GM19043 (cell line): ENCODE measurements around the gene CAPG.
A peak's percentile ranks its signal among the peaks of the same experiment; 100 is the strongest.
"Not testable (repeated sequence)": the region's sequence is repeated elsewhere in the genome, so short reads cannot be mapped to it uniquely, and the experiment has no call there.

Experiments used
- ATAC-seq: cut with Tn5 transposase; IDR thresholded peaks from one replicate; pipeline ENCODE4 v1.9.1; 2021; ENCODE audit warnings: low read depth; ENCODE audit not compliant: unreplicated experiment

Gene CAPG

DNA sequence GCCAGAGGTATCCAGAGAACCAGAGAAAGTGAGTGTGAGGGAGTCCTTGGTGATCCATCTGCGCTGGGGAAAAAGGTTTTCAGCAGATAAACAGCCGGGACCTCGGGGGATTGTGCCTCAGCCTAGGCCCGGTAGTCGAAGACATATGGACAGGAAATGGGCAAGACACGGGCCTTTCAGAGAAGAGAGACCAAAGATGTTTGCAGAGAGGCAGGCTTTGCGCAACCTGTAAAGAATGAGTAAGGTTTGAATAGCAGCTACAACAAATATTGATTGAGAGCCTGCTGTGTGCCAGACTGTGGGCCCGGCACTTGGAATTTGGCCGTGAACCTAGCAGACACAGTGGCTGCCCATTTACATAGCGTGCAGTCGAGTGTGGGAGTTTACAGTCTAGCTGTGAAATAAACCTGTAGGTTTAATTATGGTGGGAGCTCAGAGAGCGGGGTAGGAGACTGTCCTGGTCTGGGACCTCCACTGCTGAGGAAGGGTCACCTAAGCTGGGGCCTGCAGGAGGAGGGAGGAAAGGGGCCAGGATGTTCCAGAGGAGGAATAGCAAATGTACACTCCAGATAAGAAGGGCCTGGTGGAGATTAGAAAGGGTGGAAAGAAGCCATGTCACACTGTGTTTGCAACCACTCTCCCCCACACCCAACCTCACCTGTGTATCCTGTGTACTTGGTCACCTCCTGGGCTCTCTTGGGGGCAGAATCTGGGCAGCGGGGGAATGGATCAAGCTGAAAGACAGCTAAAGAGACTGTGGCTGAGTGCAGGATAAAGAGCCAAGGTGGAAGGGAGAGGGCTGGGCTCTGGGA, 11.3 kb upstream of the CAPG start:
- no peak for ATAC-seq

DNA sequence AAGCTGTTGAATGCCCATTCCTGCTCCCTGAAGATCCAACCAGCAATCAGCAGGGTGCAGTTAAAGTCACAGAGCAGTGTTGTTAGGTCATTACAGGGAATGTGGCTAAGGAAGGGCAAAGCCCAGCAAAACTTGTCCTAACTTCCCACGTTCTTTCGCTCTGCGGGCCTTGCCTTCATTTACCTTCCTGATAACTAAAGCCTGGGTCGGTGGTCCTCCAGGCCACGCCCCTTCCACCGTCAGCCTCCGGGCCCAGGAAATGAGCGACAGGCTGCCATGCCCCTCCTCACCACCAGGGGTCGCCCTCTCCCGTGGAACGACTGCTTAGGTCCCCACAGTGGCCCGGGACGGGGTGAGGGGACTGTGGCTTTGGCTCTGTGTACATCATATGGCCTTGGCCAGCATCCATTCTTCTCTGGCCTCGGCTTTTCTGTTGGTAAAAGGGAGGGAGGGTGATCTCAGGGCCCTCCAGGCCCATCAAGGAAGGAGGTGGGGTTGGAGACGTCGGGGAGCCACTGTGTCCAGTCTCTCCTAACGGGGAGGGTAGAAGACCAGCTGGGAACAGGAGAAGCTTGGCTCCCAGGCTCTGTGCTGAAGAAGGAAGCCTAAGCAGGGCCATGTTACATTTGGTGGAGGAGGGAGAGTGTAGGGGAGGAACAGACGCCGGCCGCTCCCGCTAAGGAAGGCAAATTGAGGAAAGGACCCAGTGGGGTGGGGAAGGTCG, 10.5 kb upstream of the CAPG start:
- ATAC-seq, result no peak

DNA sequence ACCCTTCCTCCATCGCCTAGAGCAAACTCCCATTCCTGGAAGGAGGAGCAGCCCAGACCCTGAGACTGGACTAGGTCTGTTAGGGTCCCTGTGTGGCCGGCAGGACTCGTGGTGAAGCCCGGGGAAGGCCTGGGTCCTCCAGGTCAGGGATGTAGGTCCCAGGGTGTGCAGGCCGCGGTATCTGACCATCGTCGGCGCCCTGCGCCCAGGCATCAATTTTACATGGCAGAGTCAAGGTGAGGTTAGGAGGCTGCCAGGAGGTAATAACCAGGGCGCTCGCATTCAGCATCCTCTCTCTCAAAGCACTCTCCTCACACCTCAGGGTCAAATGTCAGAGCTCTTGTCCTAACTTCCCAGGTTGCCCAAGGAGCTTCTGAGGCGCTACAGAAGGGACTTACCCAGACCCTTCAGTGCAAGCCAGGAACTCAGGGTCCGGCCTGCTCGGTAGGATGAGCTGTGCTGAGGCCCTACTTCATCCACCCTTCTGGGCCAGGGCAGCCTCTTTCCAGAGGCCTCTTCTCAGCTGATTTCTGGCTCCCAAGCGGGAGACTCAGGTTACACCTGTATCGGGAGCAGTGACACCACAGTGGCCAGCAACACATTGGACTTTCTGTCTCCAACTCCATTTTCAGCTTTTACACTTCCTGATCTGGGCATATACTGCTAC, 9.0 kb upstream of the CAPG start:
- no peak for ATAC-seq

DNA sequence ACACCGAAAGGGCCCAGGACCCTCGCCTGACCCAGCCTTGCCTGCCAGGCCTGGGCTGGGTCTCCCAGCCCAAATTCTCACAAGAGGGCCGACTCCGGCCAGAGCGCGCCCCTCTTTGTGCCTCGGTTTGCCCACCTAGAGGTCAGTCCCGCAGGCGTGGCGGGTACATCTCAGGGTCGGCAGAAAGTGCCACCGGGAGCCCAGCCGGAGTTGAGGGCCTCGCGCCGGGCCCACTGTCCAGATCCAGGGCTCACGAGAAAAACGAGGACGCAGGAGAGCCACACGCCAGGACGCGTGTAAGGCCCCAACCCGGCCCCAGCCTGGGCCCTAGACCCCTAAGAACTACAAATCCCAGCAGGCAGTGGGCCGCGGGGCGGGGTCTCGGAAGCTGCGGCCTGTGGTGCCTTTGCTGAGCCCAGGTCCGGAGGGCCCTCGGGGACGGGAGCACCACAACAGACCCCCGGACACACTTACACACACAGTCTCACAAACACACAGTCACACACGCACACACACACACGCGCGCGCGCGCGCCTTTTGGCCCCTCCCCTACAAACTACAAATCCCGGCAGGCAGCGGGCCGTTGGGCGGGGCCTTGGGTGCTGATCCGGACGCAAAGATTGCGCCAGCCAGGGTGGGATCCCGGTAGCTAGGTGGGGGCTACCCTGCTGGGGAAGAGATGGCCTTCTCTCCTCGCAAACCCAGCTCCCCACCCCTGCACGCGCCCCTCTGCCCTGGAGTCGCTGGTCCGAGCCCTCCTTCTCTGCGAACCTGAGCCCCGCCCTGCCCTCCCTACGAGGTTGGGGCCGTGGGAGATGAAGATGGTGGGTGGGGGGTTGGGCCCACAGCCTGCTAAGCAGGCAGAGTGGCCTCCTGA, 8.2 kb upstream of the CAPG start, which contains the start of gene SH2D6:
SH2D6 (plus strand) TSS at position 583 of the 877 bp plus-strand sequence. CDS start 10,752 bp downstream, outside the sequence.
- peak; percentile 78 for ATAC-seq

DNA sequence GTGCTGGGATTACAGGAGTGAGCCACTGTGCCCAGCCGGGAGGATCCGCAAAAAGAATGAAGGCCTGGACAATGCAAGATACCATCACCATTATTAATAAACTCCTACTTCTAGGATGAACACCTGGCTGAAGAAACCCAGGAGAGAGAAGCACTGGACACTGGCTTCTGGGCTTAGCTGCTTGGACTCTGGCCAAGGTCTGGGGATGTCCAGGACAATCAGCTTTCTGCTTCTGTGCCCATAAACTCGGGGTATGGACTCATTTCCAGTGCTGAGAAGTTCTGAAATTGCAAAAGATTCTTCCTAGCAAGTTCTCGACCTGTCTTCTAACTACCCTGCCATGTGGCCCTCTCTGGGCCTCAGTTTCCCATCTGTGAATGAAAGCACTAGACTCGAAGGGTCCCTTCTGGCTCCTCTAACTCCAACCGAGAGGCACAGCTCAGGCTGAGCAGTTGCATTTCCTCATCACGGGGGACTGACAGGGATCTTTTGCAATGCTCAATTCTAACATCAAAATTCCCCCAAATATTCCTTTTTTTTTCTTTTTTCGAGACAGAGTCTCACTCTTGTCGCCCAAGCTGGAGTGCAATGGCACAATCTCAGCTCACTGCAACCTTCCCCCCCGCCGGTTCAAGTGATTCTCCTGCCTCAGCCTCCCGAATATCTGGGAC, 5.9 kb upstream of the CAPG start:
- ATAC-seq, result no peak

DNA sequence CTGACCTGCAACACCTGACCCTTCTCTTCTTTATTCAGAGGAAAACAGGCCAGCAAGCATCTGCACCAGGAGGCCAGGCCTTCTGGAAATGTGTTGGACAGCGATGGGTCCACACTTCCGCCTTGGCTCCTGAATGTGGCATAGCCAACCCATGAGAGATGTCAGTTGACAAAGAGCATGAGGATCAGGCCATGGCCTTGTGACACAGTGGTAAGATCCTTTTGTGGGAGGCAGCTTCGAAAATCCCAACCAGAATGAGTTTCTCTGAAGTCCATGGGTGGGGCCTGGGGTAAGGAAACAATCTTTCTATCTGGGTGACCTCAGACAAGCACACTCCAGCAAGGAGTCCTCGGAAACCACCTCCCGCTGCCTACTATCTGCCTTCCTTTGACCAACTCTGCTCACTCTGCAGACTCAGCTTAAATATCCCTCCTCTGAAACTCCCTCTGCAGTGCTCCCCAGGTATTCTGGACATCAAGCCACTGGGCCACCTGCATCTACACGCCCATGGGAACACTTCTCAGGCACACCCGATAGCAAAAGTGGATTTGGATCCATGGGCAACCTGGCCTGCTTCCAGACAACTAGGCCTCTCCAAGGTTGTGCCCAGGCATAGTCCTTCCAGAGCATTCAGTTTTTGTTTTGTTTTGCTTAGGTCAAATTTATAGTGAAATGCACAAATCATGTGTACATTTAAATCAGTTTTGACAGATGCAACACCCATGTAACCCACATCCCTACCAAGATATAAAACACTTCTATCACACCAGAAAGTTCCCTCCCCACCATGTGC, 4.8 kb upstream of the CAPG start:
- no peak for ATAC-seq

DNA sequence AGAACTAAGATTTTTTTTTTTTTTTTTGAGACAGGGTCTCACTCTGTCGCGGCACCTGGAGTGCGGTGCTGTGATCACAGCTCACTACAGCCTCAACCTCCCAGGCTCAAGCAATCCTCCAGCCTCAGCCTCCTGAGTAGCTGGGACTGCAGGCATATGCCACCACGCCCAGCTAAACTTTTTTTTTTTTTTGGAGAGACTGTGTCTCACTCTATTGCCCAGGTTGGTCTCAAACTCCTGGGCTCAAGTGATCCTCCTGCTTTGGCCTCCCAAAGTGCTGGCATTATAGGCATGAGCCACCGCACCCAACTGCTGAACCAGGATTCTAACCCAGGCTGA, 4.2 kb upstream of the CAPG start:
- not testable (repeated sequence) for ATAC-seq

DNA sequence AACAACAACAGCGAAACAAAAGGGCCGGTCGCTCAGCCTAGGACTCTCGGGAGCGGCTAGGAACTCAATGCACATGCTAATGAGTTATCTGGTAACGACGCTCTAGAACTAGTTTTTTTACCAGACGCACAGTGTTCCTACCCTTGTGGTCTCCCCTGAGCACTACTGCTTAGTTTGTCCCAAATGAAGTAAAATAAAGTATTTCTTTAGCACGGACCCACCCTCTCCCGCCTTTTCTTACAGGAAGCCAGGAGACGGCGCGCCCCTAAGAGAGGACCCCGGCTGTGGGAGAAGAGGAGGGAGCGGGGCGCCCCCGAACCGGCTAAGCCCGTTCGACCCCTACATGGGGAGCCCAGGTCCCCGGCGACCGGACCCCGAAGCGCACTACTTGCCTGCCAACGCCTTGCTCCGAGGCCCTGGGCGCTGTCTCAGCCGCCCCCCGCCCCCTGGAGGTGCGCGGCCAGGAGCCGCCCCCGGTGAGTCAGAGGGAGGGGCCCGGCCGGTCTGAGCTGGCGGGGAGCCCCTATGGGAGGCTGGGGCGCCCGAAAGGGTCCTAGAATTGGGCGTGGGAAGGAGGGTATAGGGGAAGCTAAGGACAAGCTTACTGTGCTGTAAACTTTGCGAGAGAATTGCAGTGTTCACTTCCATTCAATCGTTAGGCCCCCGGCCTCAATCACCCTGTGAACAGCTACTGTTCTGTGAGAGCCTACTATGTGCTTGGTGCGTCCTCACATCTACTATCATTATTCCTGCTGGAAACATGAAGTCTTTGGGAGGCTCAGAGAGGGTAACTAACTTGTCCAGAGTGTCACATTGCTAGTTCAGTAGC, 3.6 kb upstream of the CAPG start:
- no peak for ATAC-seq

DNA sequence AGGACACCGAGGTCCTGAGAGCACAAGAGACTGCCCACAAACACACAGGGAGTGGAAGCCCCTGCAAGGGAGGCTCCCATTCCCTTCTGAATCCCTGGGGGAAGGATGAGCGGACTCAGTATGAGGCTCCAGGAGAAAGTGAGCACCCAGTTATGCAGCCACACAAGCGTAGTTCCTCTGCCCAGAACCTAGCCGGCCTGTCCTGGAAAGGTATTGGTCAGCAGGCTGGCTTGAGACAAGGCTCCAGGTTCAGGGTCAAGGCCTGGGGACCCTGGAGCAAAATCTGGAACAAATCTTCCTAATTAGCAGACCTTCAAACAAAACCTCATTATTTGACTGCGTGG, 1.2 kb upstream of the CAPG start:
- ATAC-seq, result no peak

DNA sequence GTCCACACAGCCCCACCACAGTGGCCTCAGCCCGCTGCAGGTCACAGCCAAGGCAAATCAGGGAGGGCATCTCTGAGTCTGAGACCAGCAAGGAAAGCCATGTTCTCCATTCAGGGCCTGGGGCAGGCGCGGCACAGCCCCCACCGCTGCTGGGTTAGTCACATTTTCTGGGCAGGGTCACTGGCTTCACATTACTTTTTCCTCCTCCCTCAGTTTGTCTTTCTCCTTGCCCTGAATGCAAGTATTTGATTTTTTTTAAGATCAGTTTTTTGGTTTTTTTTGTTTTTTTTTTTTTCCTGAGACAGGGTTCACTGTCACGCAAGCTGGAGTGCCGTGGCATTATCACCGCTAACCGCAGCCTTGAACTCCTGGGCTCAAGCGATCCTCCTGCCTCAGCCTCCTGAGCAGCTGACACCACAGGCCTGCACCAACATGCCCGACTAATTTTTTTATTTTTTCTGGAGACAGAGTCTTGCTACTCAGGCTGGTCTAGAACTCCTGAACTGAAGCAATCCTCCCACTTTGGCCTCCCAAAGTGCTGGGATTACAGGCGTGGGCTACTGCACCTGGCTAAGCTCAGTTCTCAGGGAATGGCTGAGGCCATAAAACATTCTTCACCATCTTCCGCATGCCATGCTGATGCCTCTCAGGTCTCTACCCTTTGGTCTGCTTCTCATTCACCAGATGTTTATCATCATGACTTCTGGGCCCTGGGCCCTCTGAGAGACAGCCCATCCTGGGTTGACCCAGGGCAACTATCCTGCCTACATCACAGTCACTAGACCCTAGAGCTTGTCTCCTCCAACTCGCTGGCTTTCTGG, 628 bp upstream of the CAPG start:
- ATAC-seq, result no peak

DNA sequence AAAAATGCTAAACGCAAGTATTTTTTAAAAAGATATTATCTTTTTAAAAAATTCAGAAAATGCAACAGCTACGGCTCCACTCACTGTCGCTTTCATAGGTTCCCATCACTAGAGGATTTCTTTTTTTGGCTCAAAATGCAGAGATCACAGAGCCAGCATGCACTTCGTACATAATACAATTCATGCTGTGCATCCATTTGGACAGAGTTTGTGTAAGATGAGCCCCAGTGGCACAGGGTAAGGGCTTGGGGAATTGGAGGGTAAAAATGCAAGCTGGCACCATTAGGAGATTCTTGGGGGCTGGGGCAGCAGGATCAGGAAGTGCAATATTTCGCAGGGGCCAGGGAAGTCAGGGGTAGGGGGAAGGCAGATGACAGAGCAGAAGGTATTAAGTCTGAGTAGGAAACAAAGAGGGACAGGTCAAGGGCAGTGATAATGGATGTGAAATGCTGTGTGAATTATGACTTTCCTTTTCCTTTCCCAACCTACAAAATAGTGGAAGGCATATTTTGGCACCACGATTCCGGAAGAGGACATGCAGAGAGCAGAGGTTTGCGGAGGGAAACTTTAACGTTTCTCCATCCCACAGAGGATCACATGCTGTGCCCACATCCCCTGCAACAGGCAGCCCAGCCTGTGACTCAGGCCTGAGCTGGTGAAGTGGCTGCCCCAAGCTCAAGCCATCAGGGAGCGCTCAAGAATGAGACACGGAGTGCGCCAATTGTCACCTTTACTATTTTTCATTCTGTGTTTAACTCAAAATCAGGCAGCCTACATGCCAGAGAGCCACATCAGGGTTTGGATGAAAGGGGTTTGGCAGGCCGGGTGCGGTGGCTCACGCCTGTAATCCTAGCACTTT, 4.7 kb downstream of the CAPG start:
- ATAC-seq, result no peak

DNA sequence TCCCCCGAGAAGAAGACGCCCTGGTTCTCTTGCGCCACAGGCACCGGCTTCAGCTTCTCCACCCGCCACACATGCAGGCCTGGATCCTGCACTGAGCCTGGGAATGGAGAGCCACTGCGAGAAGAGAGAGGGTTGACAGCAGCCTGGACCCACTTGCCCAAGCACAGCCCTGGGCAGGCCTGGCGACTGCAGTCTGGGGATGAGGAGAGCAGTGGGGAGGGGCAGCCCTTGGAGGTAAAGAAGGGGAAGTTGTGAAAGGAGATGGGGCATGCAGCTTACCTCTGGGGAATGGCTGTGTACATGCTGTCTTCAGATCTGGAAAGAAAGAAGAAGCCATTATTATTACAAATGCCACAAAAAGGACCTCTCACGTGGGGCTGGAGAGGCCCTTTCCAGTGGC, 8.3 kb downstream of the CAPG start:
- ATAC-seq, result no peak

DNA sequence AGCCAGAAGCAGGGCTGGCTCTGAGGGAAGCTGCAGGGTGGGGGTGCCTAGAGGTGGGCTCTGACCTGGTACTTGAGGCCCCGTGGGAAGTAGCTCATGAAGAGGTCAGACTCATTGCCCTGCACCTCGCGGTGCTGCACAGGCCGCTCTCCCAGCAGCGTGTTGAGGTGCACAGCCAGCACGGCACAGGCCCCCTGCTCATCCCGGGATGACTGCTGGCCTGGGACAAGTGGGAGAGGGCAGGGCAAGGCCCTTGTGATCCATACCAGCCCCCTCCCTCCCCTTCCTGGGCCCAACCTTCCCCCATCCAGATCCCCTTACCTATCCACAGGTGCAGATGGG, 8.7 kb downstream of the CAPG start:
- ATAC-seq, result no peak

DNA sequence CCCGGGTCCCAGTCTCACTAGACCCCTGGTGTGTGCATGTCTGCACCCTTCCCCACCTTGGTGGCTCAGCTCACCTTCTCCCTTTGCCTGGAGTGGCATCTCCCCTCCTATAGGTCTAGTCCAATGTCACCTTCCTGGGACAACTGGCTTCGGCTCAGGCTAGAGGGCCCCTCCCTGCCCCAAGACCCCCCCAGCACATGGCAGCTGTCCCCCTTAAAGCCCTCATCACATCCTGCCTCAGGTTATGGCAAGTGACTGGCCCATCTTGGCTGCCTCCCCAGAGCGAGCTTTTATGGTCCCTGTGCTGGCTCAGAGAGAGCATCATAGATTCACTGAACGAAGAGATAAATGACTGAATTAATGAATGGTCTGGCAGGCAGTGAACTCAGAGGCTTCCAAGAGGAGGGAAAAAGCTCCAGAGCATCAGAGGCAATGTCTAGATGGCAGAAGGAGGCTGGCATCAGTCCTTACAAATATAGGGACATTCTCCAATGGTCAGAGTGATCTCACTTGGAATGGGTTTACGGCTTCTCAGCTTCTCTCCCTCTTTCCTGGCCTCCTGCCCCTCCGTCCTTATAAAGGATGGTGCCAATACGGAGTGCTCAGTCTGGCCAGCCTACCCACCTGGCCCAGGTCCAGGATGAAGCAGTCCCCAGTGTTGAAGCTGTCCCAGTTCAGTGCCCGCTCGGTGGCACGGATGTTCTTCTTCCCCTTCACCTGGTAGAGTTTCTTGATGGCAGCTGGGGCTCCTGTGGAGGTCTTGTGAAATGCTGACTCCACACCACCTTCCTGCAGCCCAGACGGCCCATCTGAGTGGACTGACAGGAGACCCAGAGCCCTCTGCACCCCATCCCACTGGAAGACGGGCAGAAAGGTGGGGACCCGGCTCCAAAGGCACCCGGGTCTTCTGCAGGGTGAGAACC, 9.4 kb downstream of the CAPG start:
- ATAC-seq, result no peak

DNA sequence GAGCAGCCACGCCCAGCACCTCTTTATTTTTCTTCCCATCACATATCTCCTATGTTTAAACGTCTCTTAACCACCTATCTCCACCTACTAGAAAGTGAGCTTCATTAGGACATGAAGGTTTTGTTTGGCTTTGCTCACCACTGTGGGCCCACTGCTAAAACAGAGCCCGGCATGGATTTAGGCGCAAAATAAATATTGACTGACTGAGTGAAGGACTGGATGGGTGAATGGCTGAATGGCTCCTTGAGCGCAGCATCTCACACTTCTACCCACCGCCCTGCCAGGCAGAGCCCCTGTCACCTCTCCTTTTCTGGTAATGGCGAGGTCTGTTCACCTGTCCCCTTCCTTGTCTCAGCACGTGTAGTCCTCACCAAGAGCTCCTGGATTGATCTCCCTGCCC, 10.1 kb downstream of the CAPG start:
- ATAC-seq, result no peak

DNA sequence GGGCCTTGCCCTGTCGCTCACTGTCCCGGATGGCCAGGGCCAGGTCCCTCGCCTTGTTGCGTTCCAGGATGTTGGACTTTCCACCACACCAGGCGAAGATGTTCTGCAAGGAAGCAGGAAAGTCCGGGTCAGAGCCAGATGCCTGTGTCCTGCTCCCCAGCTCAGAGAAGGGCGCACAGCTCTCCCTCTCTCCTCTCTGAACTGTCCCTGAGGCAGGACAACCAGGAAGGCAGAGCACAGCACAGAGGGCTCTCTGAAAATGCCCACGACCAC, 11.0 kb downstream of the CAPG start:
- no peak for ATAC-seq
